ENCODE data around the gene HERC4.

- TF ChIP-seq CTCF (IDR thresholded peaks at IDR 0.05) = no peak
- no peak for TF ChIP-seq POLR2A (IDR thresholded peaks at IDR 0.05)
These were observed 33.0 kb upstream of the HERC4 start for GRCh38 chr10:68108051-68108450.

All from Peyer's patch (tissue), 4 donors.